ENCODE measurements around the gene HSPA2. TPM values are rescaled to one million over a fixed set of nuclear protein-coding genes. Genes with fewer than 3 reads are reported as not detected.

Gene HSPA2
- total and polyA plus RNA-seq, 2 of the 4 experiments (the other 2 are of a cell fraction), result 18.4 to 19.7 TPM

GRCh38 chr14:64496764-64497163 lies 43.8 kb upstream of the HSPA2 start:
- Histone ChIP-seq H2BK15ac (ENCODE audit: low read depth, low read length) (no peak overlapping the region), H2BK5ac (ENCODE audit: low read depth, low read length, poor library complexity, severe bottlenecking) (no peak overlapping the region), H3K14ac (replicated peaks; ENCODE audit: low read depth, low read length) (no peak overlapping the region), H3K4me3 (ENCODE audit: insufficient read depth, low read depth, low read length) (no peak overlapping the region), H4K20me1 (ENCODE audit: insufficient read depth, low read length) (no peaks in the 10 kb centered on the region), H3K27me3 (ENCODE audit: control insufficient read depth, insufficient read depth, low read length) (no peaks in the 10 kb centered on the region), H2BK20ac (ENCODE audit: low read depth, low read length) (no peak overlapping the region), H3K9ac (ENCODE audit: low read depth, low read length) (no peak overlapping the region), H3K18ac (ENCODE audit: low read depth, low read length) (no peak overlapping the region), H3K4ac (ENCODE audit: low read depth, low read length) (no peak overlapping the region), H3K4me2 (ENCODE audit: low read depth, low read length) (no peak overlapping the region), H2BK120ac (ENCODE audit: low read depth, low read length) (no peak overlapping the region), H4K5ac (ENCODE audit: low read depth, low read length) (no peak overlapping the region), H3K79me1 (ENCODE audit: low read depth in 1 of 2, low read length in 2 of 2) (peaks cover 7 to 33% of the 10 kb centered on the region in 2 experiments; a peak in 3 of 4 replicates), H3K4me1 (ENCODE audit: control insufficient read depth, insufficient read depth, low read length) (peaks cover 4% of the 10 kb centered on the region), H3K36me3 (ENCODE audit: control insufficient read depth, insufficient read depth, low read length) (no peaks in the 10 kb centered on the region), H3K9me3 (ENCODE audit: control insufficient read depth, insufficient read depth, low read length) (no peaks in the 10 kb centered on the region), H2AK9ac (replicated peaks; ENCODE audit: low read depth, low read length, poor library complexity) (no peak overlapping the region), H4K8ac (ENCODE audit: low read depth in 2 of 2, low read length in 2 of 2) (no peak overlapping the region), H3K9me1 (ENCODE audit: insufficient read depth, low read length) (peaks cover 3% of the 10 kb centered on the region), H4K91ac (ENCODE audit: insufficient read depth, low read depth, low read length) (no peak overlapping the region), H2AK5ac (ENCODE audit: low read depth, low read length) (no peak overlapping the region), H2AFZ (replicated peaks; ENCODE audit: low read length, poor library complexity) (no peak overlapping the region), H3K27ac (ENCODE audit: insufficient read depth, low read length) (no peak overlapping the region), H3K56ac (ENCODE audit: extremely low read depth, insufficient read depth, low read length) (no peak overlapping the region), H3K23ac (ENCODE audit: low read depth, low read length) (no peak overlapping the region)
- BruUV-seq (replicated peaks), result no TSS peak
- intact Hi-C loops (cut with micrococcal nuclease), result no loop called here
- in situ Hi-C loops (cut with MboI; ENCODE audit: low sequenced_read_pairs), result loop anchor here (25.0 kb wide), 1 partner anchor 484 kb away; no protein-coding TSS in a partner anchor
- ChIA-PET POLR2A (ENCODE audit: unreplicated experiment) (no interaction called here), CTCF (interaction anchor here (0.6 kb wide), 1 partner anchor 664 kb away, joined by 6 read pairs; no protein-coding TSS in a partner anchor)
- dilution Hi-C loops (cut with HindIII; ENCODE audit: low sequenced_read_pairs, unreplicated experiment), result no loop called here
- DNase-seq, result no peak
- TF ChIP-seq MAFK (IDR thresholded peaks at IDR 0.05; ENCODE audit: low read depth, low read length) (no peak), USF2 (IDR thresholded peaks at IDR 0.05; ENCODE audit: low read depth, low read length) (no peak), MAZ (IDR thresholded peaks at IDR 0.05; ENCODE audit: borderline replicate concordance, low read depth, low read length) (no peak), FOS (IDR thresholded peaks at IDR 0.05; ENCODE audit: low read depth, low read length) (no peak), SMC3 (IDR thresholded peaks at IDR 0.05; ENCODE audit: low read depth, low read length) (no peak), BHLHE40 (IDR thresholded peaks at IDR 0.05; ENCODE audit: low read depth, low read length) (no peak), RFX5 (IDR thresholded peaks at IDR 0.05; ENCODE audit: low read depth, low read length) (no peak), RAD21 (IDR thresholded peaks at IDR 0.05; ENCODE audit: low read length) (no peak), MXI1 (IDR thresholded peaks at IDR 0.05; ENCODE audit: borderline replicate concordance, low read depth, low read length) (no peak)
- ATAC-seq (ENCODE audit: low read depth), result no peak
